GM21723 (cell line): ENCODE measurements around the gene MAD1L1.
"Not testable (repeated sequence)": the region's sequence is repeated elsewhere in the genome, so short reads cannot be mapped to it uniquely, and the experiment has no call there.

Experiments used
- ATAC-seq: cut with Tn5 transposase; IDR thresholded peaks from one replicate; pipeline ENCODE4 v1.9.1; 2021; ENCODE audit warnings: mild to moderate bottlenecking, moderate library complexity; ENCODE audit not compliant: unreplicated experiment

Gene MAD1L1

GRCh38 chr7:2232766-2233520 lies at the start of gene MAD1L1:
Gene MAD1L1 (minus strand): TSS chr7:2232945. CDS start chr7:2230133, 2,812 bp downstream.
- peak; percentile 69 for ATAC-seq

DNA sequence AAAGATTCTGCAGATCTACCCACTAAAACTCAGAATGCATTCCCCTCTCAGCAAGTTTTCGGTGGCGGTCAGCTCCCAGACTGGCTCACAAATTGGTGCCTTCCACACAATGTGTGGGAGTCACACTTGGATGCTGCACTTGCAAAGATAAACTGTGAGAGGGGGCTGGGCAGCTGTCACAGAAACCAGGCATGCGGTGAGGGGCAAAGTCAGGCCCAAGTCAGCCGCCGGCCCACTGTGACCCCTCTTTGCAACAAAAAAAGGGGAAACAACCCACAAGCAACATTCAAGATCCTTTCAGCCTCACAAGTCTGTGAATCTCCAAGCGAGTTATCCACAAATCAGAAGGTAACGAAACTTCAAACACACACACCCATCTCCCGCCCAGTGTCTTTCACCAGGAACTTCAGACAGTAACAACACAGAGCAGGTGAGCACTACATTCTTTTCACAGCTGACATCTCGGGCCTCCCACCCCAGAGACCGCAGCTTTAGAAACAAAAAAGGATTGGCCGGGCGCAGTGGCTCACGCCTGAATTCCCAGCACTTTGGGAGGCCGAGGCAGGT lies 49.5 kb upstream of the MAD1L1 start:
- ATAC-seq = no peak

GRCh38 chr7:2281541-2281940 lies 48.8 kb upstream of the MAD1L1 start:
- ATAC-seq = no peak

DNA sequence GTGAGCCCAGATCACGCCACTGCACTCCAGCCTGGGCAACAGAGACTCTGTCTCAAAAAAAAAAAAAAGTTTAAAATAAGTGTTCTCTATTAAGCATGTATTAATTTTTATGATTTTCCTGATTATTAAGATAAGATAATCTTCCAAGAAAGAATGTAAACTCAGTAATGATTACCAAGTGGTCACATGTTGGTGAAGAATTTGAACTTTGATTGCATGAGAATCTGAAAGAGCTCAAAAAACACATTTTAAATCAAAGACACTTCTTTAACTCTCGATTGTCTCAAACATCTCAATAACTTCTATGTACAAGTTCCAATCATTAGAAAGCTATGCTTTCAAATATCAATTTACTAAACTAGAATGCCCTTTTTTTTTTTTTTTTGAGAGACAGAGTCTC lies 47.7 kb upstream of the MAD1L1 start:
- no peak for ATAC-seq

DNA sequence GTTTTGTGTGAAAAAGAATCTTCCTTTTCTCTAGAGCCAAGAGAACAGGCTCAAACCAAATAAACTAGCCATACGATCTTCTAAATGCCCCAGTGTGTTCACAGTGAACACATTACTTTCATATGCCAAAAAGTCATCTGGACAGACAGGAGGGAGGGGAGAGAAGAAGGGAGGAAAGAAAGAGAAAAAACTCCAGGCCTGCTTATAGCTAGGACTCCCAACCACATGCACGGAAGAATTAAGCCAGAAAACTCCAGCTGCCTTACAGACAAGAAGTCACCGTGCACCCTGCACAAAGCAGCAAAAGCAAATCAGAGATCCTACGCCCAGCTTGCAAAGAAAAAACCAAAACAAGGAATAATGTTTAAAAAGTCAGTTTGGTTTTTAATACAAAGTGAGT lies 47.2 kb upstream of the MAD1L1 start:
- ATAC-seq = no peak

GRCh38 chr7:2278026-2278425 lies 45.3 kb upstream of the MAD1L1 start:
- ATAC-seq = no peak

DNA sequence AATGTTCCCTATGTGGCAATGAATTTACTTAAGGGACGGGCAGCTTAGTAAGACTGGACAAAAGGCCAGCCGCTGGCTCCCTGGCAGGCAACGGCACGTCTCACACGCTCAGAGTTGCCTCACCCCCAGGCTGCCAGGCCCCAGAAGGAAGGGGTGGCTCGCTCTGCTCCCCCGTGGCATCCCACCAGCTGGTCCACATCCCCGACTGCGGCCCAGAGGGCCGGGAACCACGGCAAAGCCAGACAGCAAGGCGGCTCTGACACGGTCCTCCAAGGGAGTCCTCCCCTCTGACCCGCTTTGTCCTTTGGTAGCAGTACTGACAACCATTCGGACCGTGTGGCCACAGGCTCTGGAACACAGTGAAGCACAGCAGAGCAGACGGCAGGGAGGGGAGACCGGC lies 43.4 kb upstream of the MAD1L1 start:
- ATAC-seq = no peak

DNA sequence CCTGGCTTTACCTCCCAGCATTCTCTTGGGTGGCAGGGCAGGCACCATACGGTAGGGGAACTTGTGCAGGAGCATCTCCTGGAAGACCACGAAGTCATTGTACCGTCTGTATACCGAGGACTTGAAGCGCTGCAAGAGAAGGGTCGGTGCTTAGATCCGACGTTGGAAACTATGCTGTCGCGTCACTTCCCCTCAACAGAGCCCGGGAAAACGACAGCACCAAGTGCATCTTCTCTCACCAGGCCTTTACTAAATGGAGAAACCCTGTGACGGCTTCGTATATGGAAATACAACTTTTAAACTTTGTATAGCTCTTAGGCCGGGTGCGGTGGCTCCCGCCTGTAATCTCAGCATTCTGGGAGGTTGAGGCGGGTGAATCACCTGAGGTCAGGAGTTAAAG lies 42.4 kb upstream of the MAD1L1 start:
- no peak for ATAC-seq

DNA sequence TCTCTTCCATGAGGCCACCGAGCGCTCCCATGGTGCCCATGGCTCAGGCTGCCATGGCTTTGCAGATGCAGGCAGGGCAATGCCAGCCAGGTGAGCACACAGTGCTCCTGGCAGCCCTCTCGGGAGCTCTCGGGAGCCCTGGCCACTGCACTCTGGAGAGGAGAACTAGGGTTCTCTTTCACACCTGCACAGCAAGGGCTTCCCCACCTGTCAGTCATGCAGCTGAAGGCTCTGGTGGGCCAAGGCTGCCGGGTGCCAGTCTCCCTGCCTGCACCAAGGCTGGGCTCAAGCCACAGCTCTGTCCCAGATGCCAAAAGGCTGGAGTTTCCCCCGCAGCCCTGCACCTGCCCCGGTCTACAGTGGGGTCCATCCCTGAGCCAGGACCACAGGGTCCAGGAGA lies 41.9 kb upstream of the MAD1L1 start:
- ATAC-seq = no peak

DNA sequence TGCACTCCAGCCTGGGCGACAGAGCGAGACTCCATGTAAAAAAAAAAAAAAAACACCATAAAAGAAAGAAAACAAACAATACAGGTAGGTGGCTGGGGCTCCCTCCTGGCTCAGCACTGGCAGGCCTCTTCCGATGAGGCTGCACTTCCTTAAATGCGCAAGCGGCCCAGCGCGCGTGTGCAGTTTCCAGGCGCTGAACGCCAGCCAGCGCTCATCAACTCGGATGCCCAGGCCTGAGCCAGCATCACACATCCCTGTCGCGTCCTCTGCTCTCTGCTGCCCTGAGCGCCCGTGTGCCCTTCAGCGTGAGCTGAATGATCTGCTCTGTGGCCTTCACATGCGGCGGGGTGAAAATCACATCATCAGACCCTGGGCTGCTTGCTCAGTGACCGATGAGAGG lies 41.1 kb upstream of the MAD1L1 start:
- no peak for ATAC-seq

GRCh38 chr7:2272031-2272430 lies 39.3 kb upstream of the MAD1L1 start:
- no peak for ATAC-seq

- no peak for ATAC-seq
Measured at GRCh38 chr7:2271273-2272026, 38.7 kb upstream of the MAD1L1 start.

- ATAC-seq = no peak
Measured at GRCh38 chr7:2270495-2270894, 37.8 kb upstream of the MAD1L1 start.

DNA sequence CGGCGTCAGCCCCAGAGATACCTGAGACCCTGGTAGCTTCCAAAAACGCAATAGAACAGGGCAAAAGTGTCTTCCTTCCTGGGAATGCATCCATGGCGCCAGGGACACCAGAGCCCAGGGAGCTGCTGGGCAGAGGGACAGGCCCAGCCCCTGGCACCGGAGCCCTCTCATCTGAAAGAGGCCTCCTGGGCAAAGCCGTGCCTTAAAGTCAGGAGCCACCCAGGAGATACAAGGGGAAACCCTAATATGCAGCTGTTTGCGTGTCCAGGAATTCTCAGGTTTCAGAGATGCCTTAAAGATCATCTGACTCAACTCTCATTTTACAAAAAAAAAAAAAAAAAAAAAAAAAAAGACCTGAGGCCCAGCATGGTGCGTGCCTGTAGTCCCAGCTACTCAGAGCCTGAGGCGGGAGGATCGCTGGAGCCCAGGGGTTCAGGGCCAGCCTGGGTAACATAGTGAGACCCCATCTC lies 37.3 kb upstream of the MAD1L1 start:
- ATAC-seq = no peak

GRCh38 chr7:2269089-2269990 lies 36.6 kb upstream of the MAD1L1 start:
- ATAC-seq = not testable (repeated sequence)

DNA sequence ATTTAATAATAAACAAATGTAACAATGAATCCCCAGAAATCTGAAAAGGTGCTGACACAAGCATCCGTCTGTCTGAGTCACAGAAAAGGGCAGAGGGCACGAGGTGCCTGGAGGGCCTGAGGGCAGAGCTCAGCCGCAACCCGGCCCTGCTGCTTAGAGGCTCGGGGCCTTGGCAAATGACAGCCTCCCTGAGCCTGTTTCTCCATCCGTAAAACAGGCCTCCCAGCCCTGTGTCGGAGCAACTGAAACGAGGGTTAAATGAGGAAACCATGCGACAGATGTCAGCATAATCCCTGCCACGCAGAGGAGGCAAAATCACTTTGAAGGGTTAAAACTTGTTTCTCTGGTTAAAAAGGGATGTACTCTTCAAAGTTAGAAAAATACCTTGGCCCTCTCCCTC lies 34.2 kb upstream of the MAD1L1 start:
- ATAC-seq = no peak

DNA sequence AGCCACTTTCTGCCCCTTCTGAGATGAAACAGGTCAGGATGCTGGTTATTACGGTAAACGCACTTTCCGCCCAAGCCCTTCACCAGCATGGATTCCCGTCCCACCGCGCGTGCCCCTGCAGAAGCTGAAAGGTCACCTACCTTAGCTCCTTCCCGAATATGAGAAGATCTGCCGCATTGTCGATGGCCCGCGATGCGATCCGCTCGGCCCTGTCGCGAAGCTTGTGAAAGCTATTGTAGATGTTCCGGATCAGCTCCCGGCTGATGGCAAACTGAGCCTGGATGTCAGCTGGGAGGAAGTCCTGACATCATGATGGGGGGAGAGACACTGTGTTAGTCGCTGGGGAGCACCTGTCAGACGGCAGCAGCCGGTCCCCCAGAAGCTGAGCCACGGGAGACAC lies 31.4 kb upstream of the MAD1L1 start:
- no peak for ATAC-seq

- ATAC-seq = no peak
Measured at GRCh38 chr7:2263176-2263575, 30.4 kb upstream of the MAD1L1 start.

- no peak for ATAC-seq
Measured at GRCh38 chr7:2261611-2262010, 28.9 kb upstream of the MAD1L1 start.

DNA sequence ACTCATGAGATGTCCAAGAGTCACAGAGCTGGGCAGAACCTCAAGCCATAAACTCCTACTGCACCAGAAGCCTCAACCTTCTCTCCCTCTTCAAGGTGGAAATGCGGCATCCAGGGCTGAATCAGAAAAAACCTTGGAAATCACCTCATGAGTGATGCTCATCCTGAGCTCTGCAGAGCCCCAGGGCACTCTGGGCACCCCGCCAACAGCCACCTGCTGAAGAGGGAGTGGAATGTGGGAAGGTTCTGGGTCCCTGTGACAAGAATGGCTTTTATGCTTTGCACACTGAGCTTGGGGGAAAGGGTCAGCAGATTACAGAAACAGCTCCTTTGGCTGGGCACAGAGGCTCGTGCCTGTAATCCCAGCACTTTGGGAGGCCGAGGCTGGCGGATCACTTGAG lies 28.1 kb upstream of the MAD1L1 start:
- no peak for ATAC-seq

DNA sequence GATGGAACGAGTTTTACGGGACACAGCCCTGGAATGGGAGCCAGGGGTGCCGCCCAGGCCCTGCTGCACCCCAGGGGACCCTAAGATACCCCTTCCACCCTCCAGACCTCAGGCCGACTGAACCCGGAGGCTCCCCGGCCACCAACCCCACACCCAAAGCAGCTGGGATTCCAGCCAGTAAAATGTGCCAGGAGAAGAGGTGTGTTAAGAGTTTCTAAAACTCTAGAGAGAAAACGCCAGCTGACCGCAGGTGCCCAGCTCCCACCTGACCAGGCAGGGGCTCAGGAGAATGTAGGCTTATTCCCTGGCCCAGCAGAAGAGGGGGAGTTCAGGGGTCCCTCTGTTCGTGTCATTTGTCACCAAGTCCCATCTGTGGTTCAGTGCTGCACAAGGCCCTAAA lies 26.7 kb upstream of the MAD1L1 start:
- no peak for ATAC-seq
